Fibroblast of lung (primary cell): Measurements from ENCODE around the gene ATP1A3. TPM values are rescaled to one million over a fixed set of nuclear protein-coding genes. Genes with fewer than 3 reads are reported as not detected.

Experiments
- DNase-seq, 2 donors: peaks; one replicate each; pipeline versions ENCODE4 v3.0.0 to v3.0.0-alpha.2; 2010; ENCODE audit warnings: low read depth in 2 of 2
- H2AFZ ChIP-seq: 2 replicates; pipeline ENCODE4 v1.5.1; 2012; ENCODE audit warnings: low read length, control low read depth, inconsistent platforms
- H3K27ac ChIP-seq: 2 replicates; pipeline ENCODE4 v1.5.1; 2011; ENCODE audit warnings: low read length, control low read depth; ENCODE audit not compliant: insufficient read depth
- H3K27me3 ChIP-seq: 2 replicates; pipeline ENCODE4 v1.5.1; 2011; ENCODE audit warnings: mild to moderate bottlenecking, low read length; ENCODE audit not compliant: control insufficient read depth, insufficient read depth
- H3K36me3 ChIP-seq: 2 replicates; pipeline ENCODE4 v1.5.1; 2011; ENCODE audit warnings: low read length; ENCODE audit not compliant: control insufficient read depth, insufficient read depth
- H3K4me1 ChIP-seq: 2 replicates; pipeline ENCODE4 v1.5.1; 2011; ENCODE audit warnings: low read length; ENCODE audit not compliant: control insufficient read depth, insufficient read depth; ENCODE audit errors: extremely low read depth
- H3K4me2 ChIP-seq: 2 replicates; pipeline ENCODE4 v1.5.1; 2011; ENCODE audit warnings: low read length, control low read depth; ENCODE audit not compliant: insufficient read depth; ENCODE audit errors: extremely low read depth
- H3K4me3 ChIP-seq, 4 experiments: fragments of 200-600 bp in 1 of 4; sonication (generic) in 1 of 4; replicated peaks in 1 of 4; 2 replicates each; pipeline ENCODE4 v1.5.1; 2011 to 2016; ENCODE audit warnings: low read length in 4 of 4, low read depth in 3 of 4, mild to moderate bottlenecking in 3 of 4, control low read depth in 2 of 4, inconsistent platforms in 1 of 4, mixed read lengths in 1 of 4; ENCODE audit not compliant: insufficient read depth in 1 of 4; ENCODE audit errors: control extremely low read depth in 1 of 4
- H3K79me2 ChIP-seq: 2 replicates; pipeline ENCODE4 v1.5.1; 2012; ENCODE audit warnings: mild to moderate bottlenecking, low read length, inconsistent platforms; ENCODE audit not compliant: control insufficient read depth, insufficient read depth
- H3K9ac ChIP-seq: 2 replicates; pipeline ENCODE4 v1.5.1; 2011; ENCODE audit warnings: mild to moderate bottlenecking, low read length, control low read depth; ENCODE audit not compliant: insufficient read depth
- H3K9me3 ChIP-seq: 2 replicates; pipeline ENCODE4 v1.5.1; 2012; ENCODE audit warnings: low read depth, low read length; ENCODE audit not compliant: control insufficient read depth, insufficient read depth
- H4K20me1 ChIP-seq: 2 replicates; pipeline ENCODE4 v1.5.1; 2011; ENCODE audit warnings: low read length; ENCODE audit not compliant: control insufficient read depth, insufficient read depth; ENCODE audit errors: extremely low read depth
- CTCF ChIP-seq, 2 donors: IDR thresholded peaks in 1 of 2; conservative IDR thresholded peaks in 1 of 2; 1 replicate in 1 of 2; 2 replicates in 1 of 2; pipeline ENCODE4 v1.5.1; 2011 to 2012; ENCODE audit warnings: low read length in 2 of 2, control low read depth in 1 of 2, inconsistent platforms in 1 of 2, low read depth in 1 of 2, mild to moderate bottlenecking in 1 of 2
- EZH2 ChIP-seq: IDR thresholded peaks from 2 replicates; pipeline ENCODE4 v1.5.1; 2012; ENCODE audit warnings: low read length, control low read depth, mild to moderate bottlenecking; ENCODE audit errors: missing control alignments
- polyA plus RNA-seq, 2 donors: library from polyadenylated mRNA; depleted of rRNA in 1 of 2; stranded (reverse) in 1 of 2; unstranded in 1 of 2; fragments of >200 nt; gene quantifications; 2 replicates each; pipeline ENCODE4 v1.2.1, GENCODE V29; 2011 to 2012; ENCODE audit warnings: missing spikeins in 1 of 2
- total RNA-seq: library from RNA; depleted of rRNA; stranded (reverse); fragments of >200 nt; gene quantifications from 2 replicates; pipeline ENCODE4 v1.2.1, GENCODE V29; 2014

Gene ATP1A3
- total and polyA plus RNA-seq, 2 donors (not counting 1 experiment from before 2014, with no cell fraction given): 0.17 TPM; not detected in 1

GRCh38 chr19:41947091-41947490, 46.9 kb downstream of the ATP1A3 start:
- Histone ChIP-seq H3K9ac (no peak overlapping the region), H3K27ac (no peak overlapping the region), H3K4me3 (no peak overlapping the region), H3K9me3 (no peaks in the 10 kb centered on the region), H3K79me2 (no peaks in the 10 kb centered on the region), H4K20me1 (no peaks in the 10 kb centered on the region), H3K4me1 (no peaks in the 10 kb centered on the region), H3K36me3 (no peaks in the 10 kb centered on the region), H2AFZ (no peak overlapping the region), H3K4me2 (no peak overlapping the region), H3K27me3 (no peaks in the 10 kb centered on the region)
- no peak for DNase-seq
- no peak for TF ChIP-seq EZH2
- no peak for TF ChIP-seq CTCF (conservative IDR thresholded peaks at IDR 0.05 in 1 of 2, IDR thresholded peaks at IDR 0.05 in 1 of 2; ENCODE audit: low read depth in 1 of 2, low read length in 2 of 2)

GRCh38 chr19:41945135-41945766, 48.8 kb downstream of the ATP1A3 start:
- Histone ChIP-seq H3K36me3 (no peaks in the 10 kb centered on the region), H3K4me2 (no peak overlapping the region), H3K27ac (no peak overlapping the region), H3K9ac (no peak overlapping the region), H3K4me1 (no peaks in the 10 kb centered on the region), H3K79me2 (no peaks in the 10 kb centered on the region), H3K4me3 (no peak overlapping the region), H4K20me1 (no peaks in the 10 kb centered on the region), H3K27me3 (no peaks in the 10 kb centered on the region), H3K9me3 (no peaks in the 10 kb centered on the region), H2AFZ (no peak overlapping the region)
- DNase-seq: no peak
- TF ChIP-seq EZH2 (no peak), CTCF (conservative IDR thresholded peaks at IDR 0.05 in 1 of 2, IDR thresholded peaks at IDR 0.05 in 1 of 2; ENCODE audit: low read depth in 1 of 2, low read length in 2 of 2) (no peak)

DNA sequence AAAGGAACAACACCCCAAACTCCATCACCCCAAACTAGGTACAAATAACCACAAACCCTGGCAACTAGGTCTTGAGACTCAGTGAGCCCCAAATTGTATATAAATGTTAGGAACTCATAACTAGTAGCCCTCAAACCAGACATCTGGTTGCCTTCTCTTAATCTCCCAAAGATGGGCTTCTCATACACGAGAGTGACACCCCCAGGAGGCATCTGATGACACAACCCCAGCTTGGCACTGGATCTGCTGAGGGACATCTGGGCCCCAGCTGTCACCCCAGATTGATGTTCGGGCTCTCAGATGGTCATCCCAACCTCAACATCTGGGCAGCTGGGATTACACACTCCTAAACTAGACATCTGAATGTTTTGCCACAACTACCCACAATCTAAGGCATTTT, 49.7 kb downstream of the ATP1A3 start:
- Histone ChIP-seq H3K4me3 (no peak overlapping the region), H3K79me2 (no peaks in the 10 kb centered on the region), H3K27me3 (no peaks in the 10 kb centered on the region), H3K27ac (no peak overlapping the region), H3K9me3 (no peaks in the 10 kb centered on the region), H3K36me3 (no peaks in the 10 kb centered on the region), H4K20me1 (no peaks in the 10 kb centered on the region), H2AFZ (no peak overlapping the region), H3K4me1 (no peaks in the 10 kb centered on the region), H3K4me2 (no peak overlapping the region), H3K9ac (no peak overlapping the region)
- no peak for DNase-seq
- no peak for TF ChIP-seq EZH2
- TF ChIP-seq CTCF (conservative IDR thresholded peaks at IDR 0.05 in 1 of 2, IDR thresholded peaks at IDR 0.05 in 1 of 2; ENCODE audit: low read depth in 1 of 2, low read length in 2 of 2): no peak
